ENCODE results near the gene CHL1. TPM values are rescaled to one million over a fixed set of nuclear protein-coding genes. Genes with fewer than 3 reads are reported as not detected.

Gene CHL1
- total and polyA plus RNA-seq, 8 donors = 1.1 to 10.7 (median 2.2) TPM

GRCh38 chr3:453106-453505, 256.5 kb downstream of the CHL1 start:
- Histone ChIP-seq H3K36me3 (no peaks in the 10 kb centered on the region), H3K9me3 (peaks cover 0 to 3% of the 10 kb centered on the region in 2 donors), H3K4me1 (no peaks in the 10 kb centered on the region), H3K27ac (no peak overlapping the region), H3K27me3 (no peaks in the 10 kb centered on the region), H3K4me3 (no peak overlapping the region)
- no peak for ATAC-seq
- intact Hi-C loops (cut with DNase I) = no loop called here
- TF ChIP-seq, protein P1, sequence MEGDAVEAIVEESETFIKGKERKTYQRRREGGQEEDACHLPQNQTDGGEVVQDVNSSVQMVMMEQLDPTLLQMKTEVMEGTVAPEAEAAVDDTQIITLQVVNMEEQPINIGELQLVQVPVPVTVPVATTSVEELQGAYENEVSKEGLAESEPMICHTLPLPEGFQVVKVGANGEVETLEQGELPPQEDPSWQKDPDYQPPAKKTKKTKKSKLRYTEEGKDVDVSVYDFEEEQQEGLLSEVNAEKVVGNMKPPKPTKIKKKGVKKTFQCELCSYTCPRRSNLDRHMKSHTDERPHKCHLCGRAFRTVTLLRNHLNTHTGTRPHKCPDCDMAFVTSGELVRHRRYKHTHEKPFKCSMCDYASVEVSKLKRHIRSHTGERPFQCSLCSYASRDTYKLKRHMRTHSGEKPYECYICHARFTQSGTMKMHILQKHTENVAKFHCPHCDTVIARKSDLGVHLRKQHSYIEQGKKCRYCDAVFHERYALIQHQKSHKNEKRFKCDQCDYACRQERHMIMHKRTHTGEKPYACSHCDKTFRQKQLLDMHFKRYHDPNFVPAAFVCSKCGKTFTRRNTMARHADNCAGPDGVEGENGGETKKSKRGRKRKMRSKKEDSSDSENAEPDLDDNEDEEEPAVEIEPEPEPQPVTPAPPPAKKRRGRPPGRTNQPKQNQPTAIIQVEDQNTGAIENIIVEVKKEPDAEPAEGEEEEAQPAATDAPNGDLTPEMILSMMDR (IDR thresholded peaks at IDR 0.05) = no peak
- DNase-seq = no peak

GRCh38 chr3:454986-455385, 258.4 kb downstream of the CHL1 start:
- peaks cover 0 to 3% of the 10 kb centered on the region in 2 donors for H3K9me3 ChIP-seq
- DNase-seq (no peak), ATAC-seq (no peak)
- H3K27me3 ChIP-seq = no peaks in the 10 kb centered on the region
- TF ChIP-seq, protein P1 (IDR thresholded peaks at IDR 0.05) = no peak
- H3K36me3 ChIP-seq = no peaks in the 10 kb centered on the region
- H3K4me1 ChIP-seq = no peaks in the 10 kb centered on the region
- intact Hi-C loops (cut with DNase I) = no loop called here
- H3K4me3 ChIP-seq = no peak overlapping the region
- H3K27ac ChIP-seq = no peak overlapping the region

DNA sequence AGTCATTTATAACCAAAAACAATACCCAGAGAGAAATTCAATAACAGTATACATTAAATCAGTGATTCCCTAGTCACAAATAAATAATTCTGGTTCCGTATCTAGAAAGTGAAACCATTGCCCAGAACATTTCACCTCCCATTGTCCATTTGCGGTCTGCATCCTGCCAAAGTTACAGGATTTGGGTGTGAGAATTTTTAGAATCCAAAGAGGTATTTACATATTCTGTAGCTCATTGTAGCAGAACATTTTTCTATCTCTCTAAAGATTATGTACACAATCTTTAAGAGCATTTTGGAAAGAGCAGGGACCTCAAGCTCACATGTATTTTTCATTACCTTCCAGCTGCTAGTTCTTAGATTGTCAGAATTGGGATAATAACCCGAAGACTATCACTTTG, 261.6 kb downstream of the CHL1 start:
- H3K9me3 ChIP-seq = peaks cover 0 to 3% of the 10 kb centered on the region in 2 donors
- no peaks in the 10 kb centered on the region for H3K4me1 ChIP-seq
- intact Hi-C loops (cut with DNase I) = no loop called here
- ATAC-seq (no peak), DNase-seq (no peak)
- H3K4me3 ChIP-seq = no peak overlapping the region
- H3K27ac ChIP-seq = no peak overlapping the region
- no peaks in the 10 kb centered on the region for H3K36me3 ChIP-seq
- no peaks in the 10 kb centered on the region for H3K27me3 ChIP-seq
- TF ChIP-seq, protein P1 (IDR thresholded peaks at IDR 0.05) = no peak

DNA sequence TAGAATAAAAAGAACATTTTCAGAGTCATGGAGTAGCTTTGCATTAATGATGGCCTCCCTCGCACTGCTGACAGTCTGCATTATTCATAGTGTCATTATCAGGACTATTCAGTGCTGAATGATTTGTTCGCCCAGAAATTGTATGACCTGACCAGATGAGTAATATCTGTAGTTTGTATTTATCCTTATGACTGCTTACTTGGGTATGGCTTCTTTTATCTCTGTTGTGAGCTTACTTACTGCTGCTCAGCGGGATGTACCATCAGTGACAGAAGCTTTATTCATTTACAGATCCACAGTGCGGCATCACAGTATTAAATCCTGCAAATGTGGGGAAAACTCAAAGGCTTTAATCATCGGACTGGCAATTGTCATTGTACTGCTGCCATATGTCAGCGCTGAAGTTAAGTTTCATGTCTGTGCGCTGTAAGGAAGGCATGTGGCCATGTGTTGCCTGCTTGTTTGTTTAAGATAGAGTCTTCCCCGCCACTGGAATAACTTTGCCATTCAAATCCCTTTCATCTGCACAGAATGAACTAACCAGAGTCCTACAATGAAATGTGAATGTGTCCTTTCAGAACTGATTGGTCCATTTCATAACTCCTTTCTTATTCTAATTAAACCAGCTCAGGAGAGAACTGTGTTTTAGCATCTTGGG, 262.2 kb downstream of the CHL1 start:
- intact Hi-C loops (cut with DNase I) = no loop called here
- H3K36me3 ChIP-seq = no peaks in the 10 kb centered on the region
- no peak overlapping the region for H3K27ac ChIP-seq
- TF ChIP-seq, protein P1 (IDR thresholded peaks at IDR 0.05) = no peak
- ATAC-seq (no peak), DNase-seq (no peak)
- H3K9me3 ChIP-seq = peaks cover 0 to 3% of the 10 kb centered on the region in 2 donors
- no peaks in the 10 kb centered on the region for H3K27me3 ChIP-seq
- no peak overlapping the region for H3K4me3 ChIP-seq
- no peaks in the 10 kb centered on the region for H3K4me1 ChIP-seq
